Neutrophil (primary cell): ENCODE data around the gene CHMP4B.
A peak's percentile ranks its signal among the peaks of the same experiment; 100 is the strongest.

Experiments used
- H3K27ac ChIP-seq: fragments of 200-600 bp; sonication (generic); 2 replicates; pipeline ENCODE4 v1.5.1; 2016; ENCODE audit warnings: mild to moderate bottlenecking, moderate library complexity
- H3K27me3 ChIP-seq: fragments of 200-600 bp; sonication (generic); 2 replicates; pipeline ENCODE4 v1.6.0; 2016; ENCODE audit warnings: mild to moderate bottlenecking
- H3K36me3 ChIP-seq: fragments of 200-600 bp; sonication (generic); 2 replicates; pipeline ENCODE4 v1.5.1; 2017
- H3K4me1 ChIP-seq, 2 experiments: fragments of 200-600 bp in 1 of 2; sonication (generic) in 1 of 2; 1 replicate in 1 of 2; 2 replicates in 1 of 2; pipeline versions ENCODE4 v1.5.1 to v1.6.1; 2013 to 2016; ENCODE audit warnings: low read depth in 1 of 2, low read length in 1 of 2, mild to moderate bottlenecking in 1 of 2, moderate library complexity in 1 of 2; ENCODE audit not compliant: control insufficient read depth in 1 of 2, insufficient read depth in 1 of 2
- H3K4me3 ChIP-seq, 2 experiments: fragments of 200-600 bp in 1 of 2; sonication (generic) in 1 of 2; 1 replicate in 1 of 2; 2 replicates in 1 of 2; pipeline ENCODE4 v1.5.1; 2013 to 2016; ENCODE audit warnings: low read depth in 1 of 2, low read length in 1 of 2, mild to moderate bottlenecking in 1 of 2, moderate library complexity in 1 of 2
- H3K9me3 ChIP-seq: fragments of 200-600 bp; sonication (generic); 2 replicates; pipeline ENCODE4 v1.5.1; 2016
- TF ChIP-seq, protein P1 (sequence below): fragments of 200-600 bp; sonication (generic); IDR thresholded peaks from 2 replicates; pipeline ENCODE4 v1.5.1; 2016; ENCODE audit warnings: antibody characterized with exemption

CHMP4B gene

DNA sequence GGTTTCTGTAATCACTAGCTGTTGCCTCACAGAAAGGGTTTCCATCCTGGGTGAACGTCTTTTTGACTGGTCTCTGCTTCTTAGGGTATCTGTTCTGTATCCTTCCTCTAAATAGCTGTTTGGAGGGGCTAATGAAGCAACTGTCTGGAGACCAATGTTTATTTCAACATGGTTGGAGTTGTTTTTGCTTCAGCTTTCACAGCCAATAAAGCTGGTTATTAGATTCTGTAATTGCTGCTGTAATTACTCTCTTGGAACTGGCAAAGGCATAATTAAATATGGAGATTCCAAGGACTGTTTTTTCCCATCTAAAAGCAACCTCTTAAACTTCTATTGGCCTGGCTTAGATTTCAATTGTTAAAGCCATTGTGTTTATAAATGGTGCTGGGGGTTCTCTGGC is 31.9 kb downstream of the CHMP4B start:
- TF ChIP-seq, protein P1, sequence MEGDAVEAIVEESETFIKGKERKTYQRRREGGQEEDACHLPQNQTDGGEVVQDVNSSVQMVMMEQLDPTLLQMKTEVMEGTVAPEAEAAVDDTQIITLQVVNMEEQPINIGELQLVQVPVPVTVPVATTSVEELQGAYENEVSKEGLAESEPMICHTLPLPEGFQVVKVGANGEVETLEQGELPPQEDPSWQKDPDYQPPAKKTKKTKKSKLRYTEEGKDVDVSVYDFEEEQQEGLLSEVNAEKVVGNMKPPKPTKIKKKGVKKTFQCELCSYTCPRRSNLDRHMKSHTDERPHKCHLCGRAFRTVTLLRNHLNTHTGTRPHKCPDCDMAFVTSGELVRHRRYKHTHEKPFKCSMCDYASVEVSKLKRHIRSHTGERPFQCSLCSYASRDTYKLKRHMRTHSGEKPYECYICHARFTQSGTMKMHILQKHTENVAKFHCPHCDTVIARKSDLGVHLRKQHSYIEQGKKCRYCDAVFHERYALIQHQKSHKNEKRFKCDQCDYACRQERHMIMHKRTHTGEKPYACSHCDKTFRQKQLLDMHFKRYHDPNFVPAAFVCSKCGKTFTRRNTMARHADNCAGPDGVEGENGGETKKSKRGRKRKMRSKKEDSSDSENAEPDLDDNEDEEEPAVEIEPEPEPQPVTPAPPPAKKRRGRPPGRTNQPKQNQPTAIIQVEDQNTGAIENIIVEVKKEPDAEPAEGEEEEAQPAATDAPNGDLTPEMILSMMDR: no peak
- H3K4me3 ChIP-seq: no peak overlapping the region
- peak overlapping the region; percentile 73 for H3K27ac ChIP-seq
- peaks cover 79 to 83% of the 10 kb centered on the region in 2 experiments for H3K4me1 ChIP-seq
- H3K27me3 ChIP-seq: no peaks in the 10 kb centered on the region
- H3K9me3 ChIP-seq: no peaks in the 10 kb centered on the region
- peaks cover 5% of the 10 kb centered on the region for H3K36me3 ChIP-seq

DNA sequence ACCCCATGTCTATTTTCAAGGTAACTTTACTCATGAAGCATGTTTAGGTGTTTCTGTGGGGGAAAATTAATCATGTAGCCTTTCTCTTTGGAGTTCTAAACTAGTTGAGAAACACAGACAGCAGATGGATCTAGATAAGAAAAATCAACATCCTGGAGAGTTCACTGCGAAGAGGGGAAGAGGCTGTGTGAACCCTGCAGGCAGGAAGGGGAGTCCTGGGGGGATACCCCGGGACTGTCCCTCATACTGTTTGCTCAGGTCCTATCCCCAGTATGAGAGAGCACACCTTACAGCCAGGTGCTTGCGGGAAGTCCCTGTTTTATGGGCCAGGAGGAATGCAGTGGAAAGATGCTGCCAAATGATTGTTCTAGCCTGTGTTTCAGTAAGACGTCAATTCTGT is 32.7 kb downstream of the CHMP4B start:
- Histone ChIP-seq H3K27me3 (no peaks in the 10 kb centered on the region), H3K4me3 (no peak overlapping the region), H3K9me3 (no peaks in the 10 kb centered on the region), H3K36me3 (peaks cover 12% of the 10 kb centered on the region), H3K4me1 (peaks cover 76 to 82% of the 10 kb centered on the region in 2 experiments), H3K27ac (peak overlapping the region; percentile 73)
- TF ChIP-seq, protein P1: no peak

DNA sequence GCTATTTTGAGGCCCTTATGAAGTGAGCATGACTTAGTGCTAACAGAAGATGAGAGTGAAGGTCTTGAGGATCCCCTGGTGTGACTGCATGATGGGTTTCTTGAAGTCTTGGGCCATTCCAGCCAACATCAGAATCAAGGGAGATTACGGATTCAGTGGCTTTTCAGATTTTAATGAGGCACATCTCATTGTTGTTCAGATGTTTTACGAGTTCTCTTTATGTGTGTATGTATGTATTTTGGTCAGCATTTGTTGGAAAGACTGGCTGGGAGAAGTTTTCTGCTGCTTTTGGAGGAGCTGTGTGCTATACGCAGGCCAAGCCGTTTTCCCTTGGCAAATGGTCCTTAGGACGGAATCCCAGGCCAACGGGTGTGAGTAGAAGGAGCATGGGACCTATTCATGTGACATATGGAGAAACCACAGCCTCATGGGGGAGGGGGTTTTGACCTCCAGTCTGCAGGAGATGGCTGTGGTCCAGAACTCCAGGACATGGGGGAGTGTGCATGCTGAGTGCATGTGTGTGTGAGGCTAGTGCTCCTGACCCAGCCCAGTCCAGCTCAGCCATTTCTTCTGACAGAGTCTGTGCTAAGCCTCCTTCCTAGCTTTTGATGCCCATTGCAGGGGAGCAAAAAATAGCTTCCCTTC is 35.3 kb downstream of the CHMP4B start:
- Histone ChIP-seq H3K4me3 (no peak overlapping the region), H3K27me3 (no peaks in the 10 kb centered on the region), H3K27ac (peak overlapping the region; percentile 53), H3K9me3 (no peaks in the 10 kb centered on the region), H3K4me1 (peaks cover 84 to 92% of the 10 kb centered on the region in 2 experiments), H3K36me3 (peaks cover 29% of the 10 kb centered on the region)
- TF ChIP-seq, protein P1: no peak

DNA sequence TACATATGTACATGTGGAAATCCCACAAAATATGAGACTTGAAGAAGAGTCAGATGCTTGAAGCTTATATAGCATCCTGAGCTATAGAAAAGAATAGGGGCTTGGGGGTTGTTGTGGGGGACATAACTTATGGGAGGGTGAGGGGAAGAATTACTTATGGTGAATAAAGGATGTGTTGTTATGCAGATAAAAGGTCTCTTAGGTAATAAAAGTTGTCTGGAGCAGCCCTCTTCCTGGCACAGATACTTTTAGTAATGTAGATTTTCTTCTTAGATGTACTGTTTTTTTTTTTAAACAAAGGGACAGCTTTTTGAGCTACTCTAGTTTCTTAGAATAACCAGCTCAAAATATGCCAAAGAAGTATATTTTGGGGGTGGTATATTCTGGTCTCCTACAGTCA is 35.9 kb downstream of the CHMP4B start:
- Histone ChIP-seq H3K4me1 (peaks cover 83 to 91% of the 10 kb centered on the region in 2 experiments), H3K4me3 (no peak overlapping the region), H3K9me3 (no peaks in the 10 kb centered on the region), H3K27ac (peak overlapping the region; percentile 53), H3K36me3 (peaks cover 33% of the 10 kb centered on the region), H3K27me3 (no peaks in the 10 kb centered on the region)
- TF ChIP-seq, protein P1: no peak

DNA sequence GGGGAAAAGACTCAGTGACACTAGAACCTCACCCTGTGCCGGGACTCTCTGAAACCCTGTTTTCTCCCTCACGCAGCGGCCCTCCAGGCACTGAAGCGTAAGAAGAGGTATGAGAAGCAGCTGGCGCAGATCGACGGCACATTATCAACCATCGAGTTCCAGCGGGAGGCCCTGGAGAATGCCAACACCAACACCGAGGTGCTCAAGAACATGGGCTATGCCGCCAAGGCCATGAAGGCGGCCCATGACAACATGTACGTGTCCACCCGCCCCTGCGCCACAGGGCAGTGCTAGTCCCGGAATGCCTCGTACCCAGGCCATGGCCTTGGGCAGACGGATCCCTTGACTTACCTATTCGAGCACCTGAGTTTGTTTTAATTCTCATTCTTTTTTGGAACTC is 37.2 kb downstream of the CHMP4B start:
- H3K4me1 ChIP-seq: peaks cover 69 to 77% of the 10 kb centered on the region in 2 experiments
- H3K9me3 ChIP-seq: no peaks in the 10 kb centered on the region
- H3K27ac ChIP-seq: peak overlapping the region; percentile 62
- H3K4me3 ChIP-seq: no peak overlapping the region
- TF ChIP-seq, protein P1: no peak
- no peaks in the 10 kb centered on the region for H3K27me3 ChIP-seq
- peaks cover 47% of the 10 kb centered on the region for H3K36me3 ChIP-seq
